ENCODE data around the gene UBE2Q1.

The UBE2Q1 gene

DNA sequence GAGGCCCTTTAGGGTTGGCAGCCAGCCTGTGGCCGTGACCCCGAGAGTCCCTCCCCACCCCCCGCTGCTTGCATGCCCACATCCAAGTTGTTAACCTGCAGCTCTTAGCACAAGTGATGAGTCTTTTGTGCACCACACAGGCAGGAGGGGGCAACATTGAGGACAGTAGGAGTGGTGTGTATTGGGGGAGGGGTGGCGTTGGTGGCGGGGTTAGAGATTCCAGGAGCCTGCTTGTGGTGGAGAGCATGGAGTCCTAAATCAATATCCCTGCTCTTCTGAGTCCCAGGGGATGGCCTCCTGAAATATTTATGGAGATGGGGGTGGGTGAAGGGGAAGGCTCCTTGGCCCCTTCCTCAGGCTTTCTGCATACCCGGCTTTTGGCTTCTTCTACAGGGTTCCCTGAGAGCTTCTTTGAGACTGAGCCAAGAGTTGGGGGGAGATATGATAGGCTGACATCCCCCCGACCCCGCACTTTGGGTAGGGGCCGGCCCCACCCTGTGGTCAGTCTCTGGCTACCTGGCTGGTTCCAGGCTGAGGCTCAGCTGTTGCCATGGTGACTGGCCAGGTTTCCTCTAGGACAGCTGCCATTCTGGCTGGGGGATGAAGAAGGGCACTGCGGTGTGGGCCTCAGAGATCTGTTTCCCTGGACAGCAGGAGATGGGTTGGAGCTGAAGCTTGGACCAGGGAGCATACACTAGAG, 14.2 kb upstream of the UBE2Q1 start:
- in situ Hi-C loops (cut with MboI; ENCODE audit: low sequenced_read_pairs) = no loop called here

DNA sequence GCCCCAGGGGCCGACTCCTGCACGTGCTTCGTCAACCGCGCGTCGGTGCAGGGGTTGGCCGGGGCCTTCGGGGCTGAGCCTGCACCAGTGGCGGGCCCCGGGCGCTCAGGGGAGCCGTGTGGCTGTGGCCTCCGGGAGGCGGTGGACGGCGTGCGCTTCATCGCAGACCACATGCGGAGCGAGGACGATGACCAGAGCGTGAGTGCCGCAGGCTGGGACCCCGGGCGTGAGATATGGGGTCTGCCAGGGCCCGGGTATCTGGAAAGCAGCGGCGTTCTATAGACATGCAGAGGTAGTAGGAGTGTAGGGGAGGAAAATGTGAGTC, 13.5 kb upstream of the UBE2Q1 start:
- peaks cover 4% of the 10 kb centered on the region; the same call in 1 of the 2 replicates for H3K4me1 ChIP-seq
- no peak overlapping the region for H3K4me3 ChIP-seq
- DNase-seq (ENCODE audit: low spot score in 2 of 2) = no peak
- in situ Hi-C loops (cut with MboI; ENCODE audit: low sequenced_read_pairs) = no loop called here
- H3K9me3 ChIP-seq = no peaks in the 10 kb centered on the region
- peaks cover 14% of the 10 kb centered on the region; the same call in 1 of the 2 replicates for H3K27me3 ChIP-seq (ENCODE audit: low read depth)
- H3K36me3 ChIP-seq (replicated peaks) = no peaks in the 10 kb centered on the region

More for the DNA sequence above, 14.2 kb upstream of the UBE2Q1 start:
- Histone ChIP-seq H3K9me3 (no peaks in the 10 kb centered on the region), H3K4me1 (peaks cover 4% of the 10 kb centered on the region; the same call in 1 of the 2 replicates), H3K36me3 (replicated peaks) (no peaks in the 10 kb centered on the region), H3K27me3 (ENCODE audit: low read depth) (peaks cover 9% of the 10 kb centered on the region; the same call in 1 of the 2 replicates), H3K4me3 (no peak overlapping the region)
- no peak for DNase-seq (ENCODE audit: low spot score in 2 of 2)

DNA sequence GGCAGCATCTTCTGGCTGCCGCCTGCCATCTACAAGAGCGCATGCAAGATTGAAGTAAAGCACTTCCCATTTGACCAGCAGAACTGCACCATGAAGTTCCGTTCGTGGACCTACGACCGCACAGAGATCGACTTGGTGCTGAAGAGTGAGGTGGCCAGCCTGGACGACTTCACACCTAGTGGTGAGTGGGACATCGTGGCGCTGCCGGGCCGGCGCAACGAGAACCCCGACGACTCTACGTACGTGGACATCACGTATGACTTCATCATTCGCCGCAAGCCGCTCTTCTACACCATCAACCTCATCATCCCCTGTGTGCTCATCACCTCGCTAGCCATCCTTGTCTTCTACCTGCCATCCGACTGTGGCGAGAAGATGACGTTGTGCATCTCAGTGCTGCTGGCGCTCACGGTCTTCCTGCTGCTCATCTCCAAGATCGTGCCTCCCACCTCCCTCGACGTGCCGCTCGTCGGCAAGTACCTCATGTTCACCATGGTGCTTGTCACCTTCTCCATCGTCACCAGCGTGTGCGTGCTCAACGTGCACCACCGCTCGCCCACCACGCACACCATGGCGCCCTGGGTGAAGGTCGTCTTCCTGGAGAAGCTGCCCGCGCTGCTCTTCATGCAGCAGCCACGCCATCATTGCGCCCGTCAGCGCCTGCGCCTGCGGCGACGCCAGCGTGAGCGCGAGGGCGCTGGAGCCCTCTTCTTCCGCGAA, 12.9 kb upstream of the UBE2Q1 start:
- no peak for DNase-seq (ENCODE audit: low spot score in 2 of 2)
- in situ Hi-C loops (cut with MboI; ENCODE audit: low sequenced_read_pairs) = no loop called here
- H3K4me1 ChIP-seq = peaks cover 4% of the 10 kb centered on the region; the same call in 1 of the 2 replicates

DNA sequence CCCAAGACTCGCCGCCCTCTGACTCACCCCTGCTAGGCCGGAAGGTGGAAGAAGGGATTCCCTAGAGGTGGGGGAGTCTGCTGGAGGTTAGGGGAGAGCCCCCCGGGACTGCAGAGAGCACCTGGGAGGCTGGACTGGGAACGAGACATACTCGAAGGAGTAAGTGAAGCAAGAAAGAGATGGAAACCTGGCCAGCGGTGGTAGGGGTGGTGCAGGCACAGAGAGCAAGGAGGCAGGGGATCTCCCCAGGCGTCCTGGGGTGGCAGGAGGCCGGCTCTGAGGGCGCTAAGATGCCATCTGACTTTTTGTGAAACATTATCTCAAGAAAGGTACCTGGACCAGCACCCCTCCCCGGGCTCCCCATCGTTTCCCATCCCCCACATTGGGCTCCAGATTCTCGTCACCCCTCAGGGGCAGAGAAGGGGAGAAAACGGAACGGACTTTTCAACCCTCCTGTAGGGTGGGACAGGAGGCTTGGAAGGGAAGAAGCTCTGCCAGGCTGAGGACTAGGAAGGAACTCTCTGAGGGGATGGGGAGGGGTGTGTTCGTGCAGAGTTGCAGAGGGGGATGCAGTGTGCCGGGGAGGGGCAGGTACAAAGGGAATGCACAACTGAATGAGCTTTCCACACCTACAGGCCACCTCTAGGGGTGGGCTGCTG, 9.8 kb upstream of the UBE2Q1 start:
- DNase-seq (ENCODE audit: low spot score in 2 of 2) = no peak
- in situ Hi-C loops (cut with MboI; ENCODE audit: low sequenced_read_pairs) = no loop called here
- H3K4me3 ChIP-seq = no peak overlapping the region
- peaks cover 22% of the 10 kb centered on the region; the same call in 1 of the 2 replicates for H3K27me3 ChIP-seq (ENCODE audit: low read depth)
- no peaks in the 10 kb centered on the region for H3K9me3 ChIP-seq
- no peaks in the 10 kb centered on the region for H3K36me3 ChIP-seq (replicated peaks)
- H3K4me1 ChIP-seq = peaks cover 4% of the 10 kb centered on the region; the same call in 1 of the 2 replicates

More for the DNA sequence above, 12.9 kb upstream of the UBE2Q1 start:
- Histone ChIP-seq H3K9me3 (no peaks in the 10 kb centered on the region), H3K27me3 (ENCODE audit: low read depth) (peaks cover 14% of the 10 kb centered on the region; the same call in 1 of the 2 replicates), H3K36me3 (replicated peaks) (no peaks in the 10 kb centered on the region), H3K4me3 (no peak overlapping the region)

DNA sequence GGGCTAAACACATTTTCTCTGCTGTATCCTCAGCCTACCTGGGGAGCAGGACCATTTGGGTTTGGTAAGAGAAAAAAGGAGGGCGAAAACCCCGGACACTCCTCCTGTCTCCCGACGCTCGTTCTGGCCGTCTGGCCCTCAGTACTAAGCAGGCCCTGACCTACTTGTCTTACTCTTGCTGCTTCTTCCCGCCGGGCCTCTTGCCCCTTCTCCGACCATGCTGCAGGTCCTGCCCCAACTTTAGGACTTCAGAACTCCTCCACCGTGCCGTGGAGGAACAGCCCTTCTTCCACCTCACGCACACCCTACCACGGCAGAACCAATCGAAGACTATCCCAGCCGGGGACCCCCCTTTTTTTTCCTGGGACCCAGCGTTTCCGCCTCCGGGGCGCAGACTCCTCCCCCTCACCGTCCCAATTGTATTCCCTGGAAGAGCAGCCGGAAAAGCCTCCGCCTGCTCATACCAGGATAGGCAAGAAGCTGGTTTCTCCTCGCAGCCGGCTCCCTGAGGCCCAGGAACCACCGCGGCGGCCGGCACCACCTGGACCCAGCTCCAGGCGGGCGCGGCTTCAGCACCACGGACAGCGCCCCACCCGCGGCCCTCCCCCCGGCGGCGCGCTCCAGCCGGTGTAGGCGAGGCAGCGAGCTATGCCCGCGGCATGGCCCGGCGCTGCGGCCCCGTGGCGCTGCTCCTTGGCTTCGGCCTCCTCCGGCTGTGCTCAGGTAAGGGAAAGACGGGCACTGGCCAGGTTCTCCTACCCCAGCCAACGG, 9.1 kb upstream of the UBE2Q1 start, which contains the start of gene CHRNB2:
TSS of gene CHRNB2 (plus strand) at position 393 of the 771 bp plus-strand sequence. CDS start at position 660, 267 bp downstream.
- H3K9me3 ChIP-seq = no peaks in the 10 kb centered on the region
- peaks cover 4% of the 10 kb centered on the region; the same call in 1 of the 2 replicates for H3K4me1 ChIP-seq
- in situ Hi-C loops (cut with MboI; ENCODE audit: low sequenced_read_pairs) = no loop called here
- H3K4me3 ChIP-seq = no peak within 1 kb of the TSS
- DNase-seq (ENCODE audit: low spot score in 2 of 2) = peak; percentile 34 to 81
- peaks cover 22% of the 10 kb centered on the region; the same call in 1 of the 2 replicates for H3K27me3 ChIP-seq (ENCODE audit: low read depth)
- H3K36me3 ChIP-seq (replicated peaks) = no peaks in the 10 kb centered on the region

DNA sequence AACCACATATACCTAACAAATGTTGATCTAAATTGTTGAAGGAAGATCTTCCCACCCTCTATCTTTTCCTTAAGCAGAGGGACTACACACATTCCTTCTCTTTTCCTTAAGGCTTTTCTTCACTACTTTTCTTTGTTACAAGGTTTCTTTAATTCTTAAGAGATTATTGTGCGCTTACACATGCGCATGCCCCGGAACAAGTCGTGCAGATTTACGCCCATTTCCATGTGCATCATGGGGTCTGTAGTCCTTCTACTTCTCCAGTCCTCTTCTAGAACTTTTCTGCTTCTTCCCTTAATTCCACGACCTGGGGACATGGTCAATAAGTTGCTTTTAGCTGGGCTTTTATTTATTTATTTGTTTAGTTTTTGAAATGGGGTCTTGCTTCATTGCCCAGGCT, 7.4 kb upstream of the UBE2Q1 start:
- in situ Hi-C loops (cut with MboI; ENCODE audit: low sequenced_read_pairs) = no loop called here
- H3K4me3 ChIP-seq = no peak overlapping the region
- H3K27me3 ChIP-seq (ENCODE audit: low read depth) = peaks cover 22% of the 10 kb centered on the region; the same call in 1 of the 2 replicates
- no peaks in the 10 kb centered on the region for H3K36me3 ChIP-seq (replicated peaks)
- no peak for DNase-seq (ENCODE audit: low spot score in 2 of 2)
- no peaks in the 10 kb centered on the region for H3K9me3 ChIP-seq
- peaks cover 4% of the 10 kb centered on the region; the same call in 1 of the 2 replicates for H3K4me1 ChIP-seq

DNA sequence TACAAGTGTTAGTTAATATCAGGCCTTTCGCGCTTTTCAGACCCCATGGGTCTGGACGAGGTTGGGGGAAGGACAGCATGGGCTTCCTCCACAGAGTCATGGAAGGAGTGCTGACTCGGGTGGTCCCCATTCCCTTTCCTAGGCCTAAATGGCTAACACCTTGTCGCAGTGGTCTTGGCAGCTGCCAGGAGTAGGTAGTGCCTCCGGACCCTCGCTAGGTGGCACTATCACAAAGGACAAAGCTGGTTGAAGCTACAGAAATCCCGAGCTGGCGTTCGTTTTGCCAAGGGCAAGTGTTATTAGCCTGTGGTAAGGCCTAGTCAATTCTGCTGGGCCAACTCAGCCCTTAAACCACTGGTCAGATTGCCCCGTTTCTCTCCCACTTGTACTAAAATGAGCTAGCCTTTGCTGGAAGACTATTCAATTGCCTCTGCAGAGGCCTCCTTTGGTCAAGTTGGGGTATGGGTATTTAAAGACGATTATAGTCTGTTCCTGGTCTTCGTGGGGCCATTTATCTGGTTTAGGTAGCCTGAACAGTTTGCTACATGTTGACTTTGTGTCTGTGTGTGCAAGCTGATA, 1.1 kb upstream of the UBE2Q1 start:
- Histone ChIP-seq H3K4me3 (peak overlapping the region; percentile 32), H3K36me3 (replicated peaks) (peaks cover 16% of the 10 kb centered on the region), H3K4me1 (peaks cover 17% of the 10 kb centered on the region), H3K27me3 (ENCODE audit: low read depth) (no peaks in the 10 kb centered on the region), H3K9me3 (no peaks in the 10 kb centered on the region)
- DNase-seq (ENCODE audit: low spot score in 2 of 2) = peak; percentile 88 to 93
- in situ Hi-C loops (cut with MboI; ENCODE audit: low sequenced_read_pairs) = loop anchor here (5.0 kb wide), 1 partner anchor 318 kb away; no protein-coding TSS in a partner anchor

DNA sequence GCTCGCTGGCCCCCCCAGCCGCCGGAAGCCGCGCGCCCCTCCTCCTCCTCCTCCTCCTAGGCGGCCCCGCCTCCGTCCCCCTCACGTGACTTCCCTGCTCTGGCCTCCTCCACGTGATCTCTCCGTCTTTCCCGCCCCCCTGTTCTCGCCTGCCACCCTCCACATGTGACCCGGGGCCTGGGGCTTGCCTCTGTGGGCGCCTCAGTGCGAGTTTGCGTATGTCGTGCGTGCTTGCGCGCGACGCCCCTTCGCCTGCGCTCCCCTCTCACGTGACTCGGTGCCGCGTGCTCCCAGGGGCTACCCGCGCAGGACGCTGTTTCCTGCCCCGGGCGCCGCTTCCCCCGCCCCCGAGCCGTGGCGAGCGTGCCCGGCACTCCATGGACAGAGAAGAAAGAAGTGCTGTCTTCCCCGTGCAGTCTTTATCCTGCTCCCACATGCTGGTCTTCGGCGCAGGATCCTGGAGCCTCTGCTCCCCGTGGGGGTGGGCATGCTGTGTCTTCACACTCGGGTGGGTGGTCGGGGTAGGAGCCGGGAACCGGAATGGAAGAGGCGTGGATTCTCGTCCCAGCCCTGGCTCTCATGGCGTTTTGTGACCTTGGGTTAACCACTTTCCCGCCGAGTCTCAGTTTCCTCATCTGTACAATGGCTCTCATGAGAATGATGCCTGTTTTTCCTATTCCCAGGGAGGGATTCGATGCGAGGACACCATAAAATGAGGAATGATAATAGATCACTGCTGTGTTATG, 431 bp upstream of the UBE2Q1 start:
- Histone ChIP-seq H3K27me3 (ENCODE audit: low read depth) (no peaks in the 10 kb centered on the region), H3K36me3 (replicated peaks) (peaks cover 23% of the 10 kb centered on the region), H3K4me1 (peaks cover 17% of the 10 kb centered on the region), H3K4me3 (peak overlapping the region; percentile 32), H3K9me3 (no peaks in the 10 kb centered on the region)
- in situ Hi-C loops (cut with MboI; ENCODE audit: low sequenced_read_pairs) = no loop called here
- DNase-seq (ENCODE audit: low spot score in 2 of 2) = peak; percentile 95 to 99

DNA sequence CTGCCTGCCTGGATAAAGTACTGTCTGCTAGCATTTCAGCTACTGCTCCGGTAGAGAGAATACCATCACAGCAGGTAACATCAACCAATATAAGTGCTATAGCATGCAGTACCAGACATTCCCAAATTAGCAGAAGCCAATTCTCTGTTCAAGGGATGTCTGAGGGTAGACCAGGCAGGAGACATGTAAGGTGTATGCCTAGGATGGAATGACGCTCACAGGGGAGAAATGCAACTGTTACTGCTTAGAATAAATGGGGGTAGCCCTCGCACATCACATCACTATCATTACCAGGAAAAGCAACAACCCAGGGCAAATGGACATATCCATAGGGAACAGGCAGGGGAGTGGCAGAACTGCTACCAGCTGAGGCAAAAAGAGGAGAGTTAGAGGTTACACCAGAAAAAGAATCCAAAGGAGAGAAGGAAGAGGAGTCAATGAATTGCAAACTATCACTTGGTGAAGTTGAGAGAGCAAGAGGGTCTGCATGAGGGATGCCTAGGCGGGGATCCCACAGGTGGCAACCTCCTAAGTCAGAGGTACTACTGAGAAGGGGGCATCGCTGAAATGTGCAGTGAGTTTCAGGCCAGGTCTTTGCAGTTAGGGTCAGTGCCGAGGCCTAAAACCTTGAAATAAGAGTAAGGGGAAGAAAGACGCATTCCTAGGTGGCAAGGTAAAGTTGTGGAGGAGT, 1.1 kb downstream of the UBE2Q1 start:
- Histone ChIP-seq H3K27me3 (ENCODE audit: low read depth) (no peaks in the 10 kb centered on the region), H3K9me3 (no peaks in the 10 kb centered on the region), H3K4me1 (peaks cover 17% of the 10 kb centered on the region), H3K36me3 (replicated peaks) (peaks cover 38% of the 10 kb centered on the region), H3K4me3 (peak overlapping the region; percentile 68)
- no peak for DNase-seq (ENCODE audit: low spot score in 2 of 2)
- in situ Hi-C loops (cut with MboI; ENCODE audit: low sequenced_read_pairs) = no loop called here

DNA sequence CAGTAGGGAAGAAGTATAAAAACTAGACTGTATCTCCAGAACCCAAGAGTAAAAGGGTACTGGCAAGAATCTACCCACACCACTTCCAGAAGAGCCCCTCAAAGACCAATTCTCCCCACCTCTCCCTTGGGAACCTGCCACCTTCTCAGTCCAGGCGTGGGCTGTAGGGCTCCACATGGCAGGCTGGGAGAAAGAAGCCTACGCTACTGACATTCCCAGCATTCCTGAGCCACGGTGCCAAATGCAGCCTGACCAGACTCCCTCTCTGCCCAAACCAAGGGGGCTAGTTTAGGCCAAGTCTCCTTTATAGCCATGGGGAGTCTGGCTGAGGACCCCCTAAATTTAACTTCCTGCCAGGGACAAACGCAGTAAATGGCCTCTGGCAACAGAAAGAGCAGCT, 2.0 kb downstream of the UBE2Q1 start:
- peak in 1 of 2 experiments; percentile 51 for DNase-seq (ENCODE audit: low spot score in 2 of 2)
- in situ Hi-C loops (cut with MboI; ENCODE audit: low sequenced_read_pairs) = no loop called here
- peak overlapping the region; percentile 68 for H3K4me3 ChIP-seq

DNA sequence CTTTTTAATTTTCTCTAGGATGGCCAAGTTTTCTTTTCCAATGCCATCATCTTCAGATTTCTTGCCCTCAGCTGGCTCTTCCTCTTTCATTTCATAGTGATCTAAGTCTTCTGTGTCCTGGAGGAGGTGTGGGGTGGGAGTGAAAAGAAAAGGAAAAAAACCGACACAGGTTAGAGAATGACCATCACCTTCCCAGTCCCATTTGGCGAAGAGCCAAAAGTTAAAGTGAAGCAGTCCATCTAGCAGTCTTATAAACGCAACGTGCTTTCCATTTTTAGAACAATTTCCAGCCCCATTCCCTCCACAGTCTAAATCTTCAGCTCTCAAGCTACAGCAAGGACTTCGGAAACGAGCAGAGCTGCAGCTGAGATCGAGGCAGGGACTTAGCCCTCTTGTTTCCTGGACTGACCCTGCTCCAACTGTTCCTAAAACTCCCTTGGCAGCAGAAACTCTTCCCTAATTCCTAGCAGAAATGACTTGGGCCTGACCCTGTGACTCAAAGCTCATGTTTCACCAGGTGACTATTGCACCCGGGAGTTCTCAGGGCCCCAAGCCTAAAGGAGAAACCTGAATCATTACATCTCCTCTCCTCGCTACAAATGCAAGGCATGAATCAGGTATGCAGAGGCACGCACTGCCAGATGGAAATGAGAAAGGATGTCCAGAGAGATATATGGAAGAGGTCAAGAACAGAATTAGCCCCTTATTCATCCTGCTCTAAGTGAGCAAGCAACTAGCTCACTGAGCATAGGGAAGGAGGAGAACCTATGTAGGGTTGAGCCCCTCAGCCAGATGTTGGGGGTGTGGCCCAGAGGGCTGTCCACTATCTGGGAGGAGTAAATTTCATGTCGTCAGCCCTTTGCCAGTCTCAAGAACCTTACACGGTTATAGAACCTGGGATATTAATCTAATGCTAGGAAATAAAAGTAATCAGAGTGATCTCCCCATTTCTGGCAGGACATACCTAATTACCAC, 5.1 kb downstream of the UBE2Q1 start:
- H3K4me3 ChIP-seq = no peak overlapping the region
- in situ Hi-C loops (cut with MboI; ENCODE audit: low sequenced_read_pairs) = loop anchor here (5.0 kb wide), 1 partner anchor 71 kb away; no protein-coding TSS in a partner anchor
- no peaks in the 10 kb centered on the region for H3K27me3 ChIP-seq (ENCODE audit: low read depth)
- no peaks in the 10 kb centered on the region for H3K9me3 ChIP-seq
- no peak for DNase-seq (ENCODE audit: low spot score in 2 of 2)
- peaks cover 8% of the 10 kb centered on the region for H3K4me1 ChIP-seq
- H3K36me3 ChIP-seq (replicated peaks) = peaks cover 76% of the 10 kb centered on the region

More for the DNA sequence above, 2.0 kb downstream of the UBE2Q1 start:
- peaks cover 17% of the 10 kb centered on the region for H3K4me1 ChIP-seq
- H3K9me3 ChIP-seq = no peaks in the 10 kb centered on the region
- H3K27me3 ChIP-seq (ENCODE audit: low read depth) = no peaks in the 10 kb centered on the region
- peaks cover 47% of the 10 kb centered on the region for H3K36me3 ChIP-seq (replicated peaks)
